ENCODE data around the gene ADIPOR2. TPM values are rescaled to one million over a fixed set of nuclear protein-coding genes. Genes with fewer than 3 reads are reported as not detected.

ADIPOR2 gene
- polyA plus RNA-seq, 1 experiment = 17.5 TPM

- Histone ChIP-seq H3K36me3 (ENCODE audit: control insufficient read depth, insufficient read depth, low read length) (no peaks in the 10 kb centered on the region), H3K4me3 (ENCODE audit: low read depth, low read length) (no peak overlapping the region), H3K27me3 (ENCODE audit: control insufficient read depth, insufficient read depth, low read length) (peaks cover 12% of the 10 kb centered on the region)
- no peak for TF ChIP-seq CTCF (IDR thresholded peaks at IDR 0.05; ENCODE audit: insufficient read depth, low read depth, low read length)
- DNase-seq (ENCODE audit: low read depth) = no peak
- POLR2A ChIA-PET = no interaction called here
- CTCF ChIA-PET = no interaction called here
Measured at GRCh38 chr12:1830981-1831963, 140.4 kb downstream of the ADIPOR2 start.

GRCh38 chr12:1832801-1833595 is 142.1 kb downstream of the ADIPOR2 start:
- Histone ChIP-seq H3K4me3 (ENCODE audit: low read depth, low read length) (no peak overlapping the region), H3K27me3 (ENCODE audit: control insufficient read depth, insufficient read depth, low read length) (peaks cover 10% of the 10 kb centered on the region), H3K36me3 (ENCODE audit: control insufficient read depth, insufficient read depth, low read length) (no peaks in the 10 kb centered on the region)
- DNase-seq (ENCODE audit: low read depth) = no peak
- POLR2A ChIA-PET = no interaction called here
- no peak for TF ChIP-seq CTCF (IDR thresholded peaks at IDR 0.05; ENCODE audit: insufficient read depth, low read depth, low read length)
- CTCF ChIA-PET = interaction anchor here (0.7 kb wide), 2 partner anchors 59 to 948 kb away, joined by 3 to 4 read pairs; no protein-coding TSS in a partner anchor

- CTCF ChIA-PET = no interaction called here
- Histone ChIP-seq H3K27me3 (ENCODE audit: control insufficient read depth, insufficient read depth, low read length) (peaks cover 8% of the 10 kb centered on the region), H3K4me3 (ENCODE audit: low read depth, low read length) (no peak overlapping the region), H3K36me3 (ENCODE audit: control insufficient read depth, insufficient read depth, low read length) (no peaks in the 10 kb centered on the region)
- DNase-seq (ENCODE audit: low read depth) = no peak
- POLR2A ChIA-PET = no interaction called here
- no peak for TF ChIP-seq CTCF (IDR thresholded peaks at IDR 0.05; ENCODE audit: insufficient read depth, low read depth, low read length)
Measured at GRCh38 chr12:1833596-1834028, 142.7 kb downstream of the ADIPOR2 start.

GRCh38 chr12:1834186-1834925 is 143.5 kb downstream of the ADIPOR2 start:
- TF ChIP-seq CTCF (IDR thresholded peaks at IDR 0.05; ENCODE audit: insufficient read depth, low read depth, low read length) = no peak
- no peaks in the 10 kb centered on the region for H3K36me3 ChIP-seq (ENCODE audit: control insufficient read depth, insufficient read depth, low read length)
- ChIA-PET CTCF (no interaction called here), POLR2A (no interaction called here)
- peaks cover 8% of the 10 kb centered on the region for H3K27me3 ChIP-seq (ENCODE audit: control insufficient read depth, insufficient read depth, low read length)
- DNase-seq (ENCODE audit: low read depth) = no peak
- H3K4me3 ChIP-seq (ENCODE audit: low read depth, low read length) = no peak overlapping the region
